ENCODE results near the gene PEX5L.
"Not testable (repeated sequence)": the region's sequence is repeated elsewhere in the genome, so short reads cannot be mapped to it uniquely, and the experiment has no call there.

The PEX5L gene

GRCh38 chr3:179837374-179837773 is 199.4 kb downstream of the PEX5L start:
- DNase-seq (ENCODE audit: low read depth in 3 of 3): no peak

DNA sequence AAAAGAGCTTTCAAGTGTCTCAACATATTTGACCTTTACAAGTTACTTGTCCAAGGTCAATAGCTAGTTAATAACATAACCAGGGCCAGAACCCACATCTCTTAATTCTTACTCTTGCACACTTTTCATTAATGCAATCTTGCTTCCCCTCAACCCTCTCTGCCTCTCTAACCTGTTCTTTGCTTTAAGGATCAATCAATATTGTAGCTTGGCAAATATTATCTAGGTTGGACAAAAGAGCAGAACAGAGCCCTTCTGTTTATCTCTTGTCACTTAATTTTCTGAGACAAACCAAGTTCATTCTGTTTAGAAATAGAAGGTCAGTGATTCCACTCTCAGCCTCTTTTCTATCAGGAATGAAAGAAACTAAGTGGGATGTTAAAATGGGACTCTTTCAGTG is 203.4 kb downstream of the PEX5L start:
- DNase-seq (ENCODE audit: low read depth in 3 of 3): no peak

GRCh38 chr3:179832333-179832854 is 204.3 kb downstream of the PEX5L start:
- DNase-seq (ENCODE audit: low read depth in 3 of 3): no peak

GRCh38 chr3:179829401-179829800 is 207.3 kb downstream of the PEX5L start:
- DNase-seq (ENCODE audit: low read depth in 3 of 3): no peak

- DNase-seq (ENCODE audit: low read depth in 3 of 3): no peak
These were observed 208.0 kb downstream of the PEX5L start for GRCh38 chr3:179828738-179829137.

- no peak for DNase-seq (ENCODE audit: low read depth in 3 of 3)
These were observed 210.5 kb downstream of the PEX5L start for GRCh38 chr3:179826247-179826637.

DNA sequence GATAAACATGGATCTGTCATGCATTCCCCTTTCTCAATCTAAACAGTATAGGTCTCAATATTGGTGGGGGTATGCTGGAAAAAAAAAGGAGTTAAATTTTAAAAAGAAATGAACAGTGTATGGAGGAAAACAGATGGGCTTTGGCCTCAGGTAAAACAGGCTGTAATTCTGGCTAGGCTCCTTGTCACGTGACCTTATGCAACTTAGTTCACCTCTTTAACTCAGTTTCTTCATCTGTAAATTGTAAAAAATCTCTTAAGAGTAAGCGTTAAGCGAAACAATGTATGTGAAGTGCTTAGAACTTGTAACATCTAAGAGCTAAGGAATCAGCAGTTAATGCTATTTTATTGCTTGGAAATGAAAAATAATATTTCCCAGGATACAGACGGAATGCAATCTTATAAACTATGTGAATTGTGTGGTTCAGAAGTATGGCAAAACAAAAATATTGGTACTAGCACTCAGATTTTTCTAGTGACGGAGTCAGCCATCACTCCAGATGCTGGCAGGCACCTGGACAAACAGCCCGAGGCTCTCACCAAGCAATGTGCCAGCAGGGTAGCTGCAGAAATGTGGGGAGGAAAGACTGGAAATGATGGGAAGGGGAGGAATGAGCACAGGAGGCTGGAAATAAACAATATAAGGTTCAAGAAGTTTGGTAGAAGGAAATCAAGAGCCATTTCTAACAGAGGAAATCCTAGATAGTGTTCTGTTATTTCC is 211.1 kb downstream of the PEX5L start:
- DNase-seq (ENCODE audit: low read depth in 3 of 3): no peak

- no peak for DNase-seq (ENCODE audit: low read depth in 3 of 3)
These were observed 214.4 kb downstream of the PEX5L start for GRCh38 chr3:179822296-179822695.

DNA sequence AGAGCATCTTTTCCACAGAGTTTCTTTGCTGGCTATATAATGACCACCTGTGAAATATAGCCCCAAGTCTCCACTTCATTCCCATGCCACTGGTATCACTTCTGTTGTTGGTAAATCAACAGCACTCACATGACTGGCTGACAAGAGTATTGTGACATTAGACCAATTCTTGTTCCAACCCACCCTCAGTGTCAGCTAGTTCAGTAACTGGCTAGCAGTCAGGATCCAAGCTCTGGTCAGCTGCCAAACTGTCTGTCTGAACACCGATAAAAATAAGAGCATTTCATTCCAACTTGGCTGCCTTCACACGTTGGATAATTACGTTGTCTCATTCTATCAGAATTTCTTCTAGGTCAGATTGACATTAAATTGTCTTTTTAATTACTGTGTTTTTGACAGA is 217.4 kb downstream of the PEX5L start:
- no peak for DNase-seq (ENCODE audit: low read depth in 3 of 3)

DNA sequence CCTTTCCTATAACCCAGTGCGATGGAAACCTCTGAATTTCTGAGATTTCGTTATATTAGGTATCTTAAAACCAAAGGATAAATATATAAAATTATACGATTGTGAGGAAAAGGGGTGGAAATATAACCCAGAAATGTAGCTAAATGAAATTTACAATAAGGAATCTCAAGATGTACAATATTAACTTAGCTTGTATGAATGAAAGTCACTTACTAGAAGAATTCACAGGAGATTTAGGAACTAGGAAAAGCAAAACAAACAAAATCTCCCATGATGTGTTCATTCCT is 224.7 kb downstream of the PEX5L start:
- no peak for DNase-seq (ENCODE audit: low read depth in 3 of 3)

DNA sequence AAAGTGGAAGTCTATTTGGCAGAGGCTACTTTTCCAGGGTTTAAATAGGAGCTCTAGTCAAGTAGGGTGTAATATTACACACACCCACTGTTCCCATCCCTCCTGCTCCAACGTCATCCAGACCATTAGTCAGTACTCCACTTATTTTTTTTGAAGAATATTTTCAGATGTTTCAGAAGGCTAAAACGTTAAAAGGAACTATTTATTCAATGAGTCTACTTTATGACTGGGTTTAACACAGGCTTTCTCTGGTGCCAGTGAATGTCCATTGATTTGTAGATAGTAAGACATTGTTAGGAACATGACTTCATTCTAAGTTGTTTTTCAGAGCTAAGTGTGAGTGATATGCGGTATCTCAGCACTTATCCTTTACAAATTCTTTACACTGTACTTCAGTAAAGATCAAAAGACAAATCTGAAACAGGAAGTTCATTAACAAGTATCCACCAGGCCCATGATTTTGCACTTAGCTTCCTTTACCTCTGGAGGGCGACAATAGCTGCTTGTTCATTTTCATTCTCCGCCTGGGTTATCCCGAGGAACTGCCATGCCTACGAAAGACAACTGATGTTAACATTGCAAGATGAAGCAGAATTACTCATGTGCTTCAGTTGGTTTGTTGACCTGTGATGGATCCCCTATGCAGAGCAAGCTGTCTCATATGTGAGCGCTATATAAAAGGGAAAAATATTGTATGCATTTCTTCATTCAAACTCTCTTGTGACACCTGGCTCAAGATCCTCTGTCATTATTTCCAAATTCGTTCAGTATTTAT is 225.2 kb downstream of the PEX5L start:
- DNase-seq (ENCODE audit: low read depth in 3 of 3): no peak

DNA sequence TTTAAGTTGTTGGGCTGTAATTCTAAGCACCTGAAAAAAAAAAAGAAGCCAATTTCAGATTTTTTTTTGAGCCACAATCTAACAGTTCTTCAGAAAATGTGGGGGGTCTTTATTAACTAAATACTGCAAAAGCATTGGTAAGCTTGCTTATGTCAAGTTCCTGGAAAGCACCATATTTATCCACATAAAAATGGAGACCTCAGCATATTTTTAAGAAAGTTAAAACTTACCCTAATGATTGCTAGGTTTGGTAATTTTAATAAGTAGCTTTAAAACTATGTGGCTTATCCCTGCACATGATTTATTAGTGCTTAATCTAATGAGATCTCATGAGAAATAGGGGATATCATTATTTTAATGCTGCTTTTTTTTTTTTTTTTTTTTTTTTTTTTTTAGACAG is 227.1 kb downstream of the PEX5L start:
- no peak for DNase-seq (ENCODE audit: low read depth in 3 of 3)

GRCh38 chr3:179807588-179807987 is 229.1 kb downstream of the PEX5L start:
- DNase-seq (ENCODE audit: low read depth in 3 of 3): no peak

- DNase-seq (ENCODE audit: low read depth in 3 of 3): no peak
These were observed 230.6 kb downstream of the PEX5L start for GRCh38 chr3:179806177-179806576.

DNA sequence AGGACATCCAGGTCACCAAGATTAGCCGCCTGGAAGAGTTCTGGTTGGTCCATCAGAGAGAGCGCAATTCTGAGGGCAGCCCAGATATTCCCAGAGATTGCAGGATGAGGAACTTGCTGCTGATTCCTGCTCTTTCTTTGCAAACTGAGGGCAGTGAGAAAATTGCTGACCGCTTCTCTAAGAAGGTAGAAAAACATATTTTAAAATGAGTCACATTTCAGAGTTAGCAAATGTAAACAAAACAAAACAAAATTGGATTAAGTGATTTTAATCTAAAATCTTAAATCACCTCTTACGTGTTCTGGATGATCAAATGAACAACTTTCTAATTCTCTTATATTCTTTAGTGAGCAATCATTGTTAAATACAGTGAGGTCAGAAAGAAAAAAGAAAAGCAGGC is 234.9 kb downstream of the PEX5L start:
- no peak for DNase-seq (ENCODE audit: low read depth in 3 of 3)

DNA sequence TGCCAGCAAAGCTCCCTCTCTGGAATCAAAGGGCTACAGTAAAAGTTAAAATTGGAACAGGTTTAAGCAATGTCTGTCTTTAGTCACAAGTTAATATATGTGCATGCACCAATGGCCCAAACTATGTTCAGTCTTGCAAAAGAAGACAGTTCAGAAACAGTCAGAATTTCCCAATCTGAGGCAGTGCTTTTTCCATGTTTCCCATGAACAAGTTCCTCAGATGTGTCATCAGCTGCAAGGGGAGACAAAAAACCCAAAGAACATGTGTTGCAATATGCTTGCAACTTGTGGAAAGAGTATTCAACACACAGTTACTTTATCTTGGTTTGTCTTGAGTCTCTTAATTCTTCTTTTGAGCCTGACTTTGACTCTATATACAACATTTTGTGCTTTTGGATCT is 235.5 kb downstream of the PEX5L start:
- DNase-seq (ENCODE audit: low read depth in 3 of 3): no peak

- no peak for DNase-seq (ENCODE audit: low read depth in 3 of 3)
These were observed 239.5 kb downstream of the PEX5L start for GRCh38 chr3:179797192-179797591.

GRCh38 chr3:179796421-179796820 is 240.3 kb downstream of the PEX5L start:
- no peak for DNase-seq (ENCODE audit: low read depth in 3 of 3)

- DNase-seq (ENCODE audit: low read depth in 3 of 3): no peak
These were observed 242.4 kb downstream of the PEX5L start for GRCh38 chr3:179794355-179794754.

- no peak for DNase-seq (ENCODE audit: low read depth in 3 of 3)
These were observed 244.9 kb downstream of the PEX5L start for GRCh38 chr3:179791793-179792192.

DNA sequence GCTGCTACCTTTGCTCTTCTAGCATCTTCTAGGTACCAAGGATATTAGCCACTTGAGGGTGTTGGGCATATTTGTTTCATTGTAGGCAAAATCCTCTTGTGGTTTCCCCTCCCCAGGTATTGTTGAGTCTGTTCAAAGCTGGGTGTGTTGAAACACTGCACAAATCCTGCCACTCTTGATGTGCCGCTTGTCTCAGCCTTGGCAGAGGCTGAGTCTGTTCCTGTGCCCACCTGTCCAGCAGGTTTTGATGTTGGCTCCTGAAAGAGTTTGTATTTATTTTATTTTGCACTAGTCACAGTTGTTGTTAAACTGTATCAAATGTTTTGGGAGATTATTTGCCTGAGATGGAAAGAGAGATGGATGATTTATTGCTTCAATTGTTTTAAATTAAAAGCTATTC is 247.7 kb downstream of the PEX5L start:
- no peak for DNase-seq (ENCODE audit: low read depth in 3 of 3)

DNA sequence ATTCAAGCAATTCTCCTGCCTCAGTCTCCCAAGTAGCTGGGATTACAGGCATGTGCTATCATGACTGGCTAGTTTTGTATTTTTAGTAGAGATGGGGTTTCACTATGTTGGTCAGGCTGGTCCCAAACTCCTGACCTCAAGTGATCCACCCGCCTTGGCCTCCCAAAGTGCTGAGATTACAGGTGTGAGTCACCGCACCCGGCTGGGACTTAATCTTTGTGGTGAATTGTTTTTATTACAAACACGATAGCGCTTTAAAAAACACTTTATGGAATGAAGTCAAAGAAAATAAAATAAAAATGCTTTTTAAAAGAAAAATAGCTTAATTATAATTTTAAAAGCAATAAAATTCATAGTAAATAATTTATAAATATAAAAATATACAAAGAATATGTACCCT is 253.9 kb downstream of the PEX5L start:
- not testable (repeated sequence) for DNase-seq (ENCODE audit: low read depth in 3 of 3)

DNA sequence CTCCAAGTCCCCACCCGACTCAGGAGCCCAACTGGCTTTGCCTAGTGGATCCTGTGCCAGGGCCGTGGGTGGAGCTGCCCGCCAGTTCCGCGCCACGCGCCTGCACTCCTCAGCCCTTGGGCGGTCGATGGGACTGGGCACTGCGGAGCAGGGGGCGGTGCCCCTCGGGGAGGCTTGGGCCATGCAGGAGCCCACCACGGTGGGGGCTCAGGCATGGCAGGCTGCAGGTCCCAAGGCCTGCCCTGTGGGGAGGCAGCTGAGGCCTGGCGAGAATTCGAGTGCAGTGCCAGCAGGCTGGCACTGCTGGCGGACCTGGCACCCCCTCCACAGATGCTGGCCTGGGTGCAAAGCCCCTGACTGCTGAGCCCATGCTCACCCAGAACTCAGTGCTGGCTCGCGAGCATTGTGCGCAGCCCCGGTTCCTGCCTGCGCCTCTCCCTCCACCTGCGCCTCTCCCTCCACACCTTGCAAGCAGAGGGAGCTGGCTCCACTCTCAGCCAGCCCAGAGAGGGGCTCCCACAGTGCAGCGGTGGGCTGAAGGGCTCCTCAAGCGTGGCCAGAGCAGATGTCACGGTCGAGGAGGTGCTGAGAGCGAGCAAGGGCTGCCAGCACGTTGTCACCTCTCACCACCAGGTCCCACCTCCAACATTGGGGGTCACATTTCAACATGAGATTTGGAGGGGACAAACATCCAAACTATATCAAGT is 261.2 kb downstream of the PEX5L start:
- DNase-seq (ENCODE audit: low read depth in 3 of 3): no peak
